ENCODE measurements around the gene CLRN3. TPM values are rescaled to one million over a fixed set of nuclear protein-coding genes. Genes with fewer than 3 reads are reported as not detected.

The CLRN3 gene
- total and polyA plus RNA-seq, 2 donors (not counting 1 experiment from before 2014, with no cell fraction given): not detected

- no peak overlapping the region for H3K4me3 ChIP-seq (ENCODE audit: control extremely low read depth in 1 of 5, extremely low read depth in 1 of 5, insufficient read depth in 1 of 5, low read depth in 2 of 5, low read length in 4 of 5)
- no peak overlapping the region for H3K27ac ChIP-seq (ENCODE audit: low read length in 2 of 2)
- Mint-ChIP-seq H3K4me1 (peaks cover 12% of the 10 kb centered on the region), H3K4me3 (no peak overlapping the region), H3K27ac (no peak overlapping the region), H3K9me3 (ENCODE audit: insufficient read depth) (no peaks in the 10 kb centered on the region), H3K27me3 (no peaks in the 10 kb centered on the region)
- ATAC-seq (ENCODE audit: low read depth) (no peak), DNase-seq (no peak)
- H3K79me2 ChIP-seq (ENCODE audit: control insufficient read depth, insufficient read depth, low read length): no peaks in the 10 kb centered on the region
- intact Hi-C loops (cut with micrococcal nuclease): no loop called here
- peaks cover 7 to 12% of the 10 kb centered on the region in 2 donors for H3K4me1 ChIP-seq (ENCODE audit: control insufficient read depth in 2 of 2, insufficient read depth in 2 of 2, low read length in 2 of 2)
- H3K9ac ChIP-seq (ENCODE audit: low read length): no peak overlapping the region
- no peaks in the 10 kb centered on the region for H4K20me1 ChIP-seq (ENCODE audit: control insufficient read depth, insufficient read depth, low read length, poor library complexity, severe bottlenecking)
- no peak for TF ChIP-seq EZH2 (IDR thresholded peaks at IDR 0.05; ENCODE audit: borderline replicate concordance, insufficient read depth, low read depth, low read length, poor library complexity, severe bottlenecking)
- TF ChIP-seq, protein P1, sequence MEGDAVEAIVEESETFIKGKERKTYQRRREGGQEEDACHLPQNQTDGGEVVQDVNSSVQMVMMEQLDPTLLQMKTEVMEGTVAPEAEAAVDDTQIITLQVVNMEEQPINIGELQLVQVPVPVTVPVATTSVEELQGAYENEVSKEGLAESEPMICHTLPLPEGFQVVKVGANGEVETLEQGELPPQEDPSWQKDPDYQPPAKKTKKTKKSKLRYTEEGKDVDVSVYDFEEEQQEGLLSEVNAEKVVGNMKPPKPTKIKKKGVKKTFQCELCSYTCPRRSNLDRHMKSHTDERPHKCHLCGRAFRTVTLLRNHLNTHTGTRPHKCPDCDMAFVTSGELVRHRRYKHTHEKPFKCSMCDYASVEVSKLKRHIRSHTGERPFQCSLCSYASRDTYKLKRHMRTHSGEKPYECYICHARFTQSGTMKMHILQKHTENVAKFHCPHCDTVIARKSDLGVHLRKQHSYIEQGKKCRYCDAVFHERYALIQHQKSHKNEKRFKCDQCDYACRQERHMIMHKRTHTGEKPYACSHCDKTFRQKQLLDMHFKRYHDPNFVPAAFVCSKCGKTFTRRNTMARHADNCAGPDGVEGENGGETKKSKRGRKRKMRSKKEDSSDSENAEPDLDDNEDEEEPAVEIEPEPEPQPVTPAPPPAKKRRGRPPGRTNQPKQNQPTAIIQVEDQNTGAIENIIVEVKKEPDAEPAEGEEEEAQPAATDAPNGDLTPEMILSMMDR (IDR thresholded peaks at IDR 0.05): no peak
- H3K27me3 ChIP-seq (replicated peaks in 1 of 4; ENCODE audit: control extremely low read depth in 1 of 4, control insufficient read depth in 3 of 4, insufficient read depth in 4 of 4, low read length in 3 of 4): no peaks in the 10 kb centered on the region
- ChIA-PET POLR2A (no interaction called here), CTCF (no interaction called here)
- no peaks in the 10 kb centered on the region for H3K36me3 ChIP-seq (replicated peaks in 1 of 2; ENCODE audit: control extremely low read depth in 1 of 2, control insufficient read depth in 1 of 2, extremely low read depth in 1 of 2, insufficient read depth in 2 of 2, low read length in 1 of 2)
- peaks cover 0 to 15% (median 0%) of the 10 kb centered on the region in 3 donors for H3K9me3 ChIP-seq (ENCODE audit: control extremely low read depth in 1 of 3, control insufficient read depth in 2 of 3, insufficient read depth in 1 of 3, low read length in 2 of 3)
- 79% methylated on average over 11 of the region's 11 CpGs for WGBS (ENCODE audit: insufficient coverage)
- H3K4me2 ChIP-seq (replicated peaks; ENCODE audit: low read depth, low read length, poor library complexity, severe bottlenecking): no peak overlapping the region
- H2AFZ ChIP-seq (ENCODE audit: insufficient read depth, low read depth, low read length, poor library complexity, severe bottlenecking): no peak overlapping the region
Observed at GRCh38 chr10:127920306-127921074, 27.7 kb upstream of the CLRN3 start.

All from B cell (primary cell).